Omental fat pad (tissue), 4 donors: ENCODE results near the gene ADGRB3. TPM values are rescaled to one million over a fixed set of nuclear protein-coding genes. Genes with fewer than 3 reads are reported as not detected.

Experiments used
- ATAC-seq: fragments of 150-250 bp; one replicate; pipeline ENCODE4 v1.9.1; 2016; ENCODE audit warnings: mild to moderate bottlenecking, moderate library complexity; ENCODE audit not compliant: low FRiP score
- DNase-seq: peaks from one replicate; pipeline ENCODE4 v3.0.0-alpha.2; 2019; ENCODE audit warnings: low spot score
- total RNA-seq, 4 donors: library from RNA; depleted of rRNA; stranded (reverse); fragments of >200 nt; gene quantifications; one replicate each; pipeline ENCODE4 v1.1.0, GENCODE V29; 2016
- TF ChIP-seq, protein P1 (sequence below), 3 donors: fragments of 450-650 bp; IDR thresholded peaks; one replicate each; pipeline ENCODE4 v1.5.1; 2016 to 2017; ENCODE audit warnings: antibody characterized with exemption in 3 of 3, mild to moderate bottlenecking in 3 of 3, moderate library complexity in 2 of 3

The ADGRB3 gene
- total RNA-seq, 4 donors from 2014 or later, result 0.84 to 4.4 (median 1.9) TPM

DNA sequence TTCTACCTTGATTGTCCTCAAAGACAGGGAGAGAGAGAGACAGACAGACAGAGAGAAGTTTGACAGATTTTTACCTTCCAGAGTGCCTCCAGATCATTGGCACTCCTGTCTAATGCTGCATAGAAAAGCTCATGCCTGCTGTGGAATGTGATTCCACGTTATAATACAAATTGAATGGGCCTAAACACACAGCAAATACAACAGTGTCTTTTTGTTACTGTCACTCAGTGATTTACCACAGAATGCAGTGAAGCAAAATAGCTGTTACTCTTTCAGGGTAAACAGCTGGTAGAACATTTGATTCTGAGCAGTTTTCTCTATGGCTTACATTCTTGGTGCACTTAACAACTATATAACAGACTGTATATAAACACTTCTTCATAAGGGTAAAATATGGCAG lies 603.0 kb downstream of the ADGRB3 start:
- DNase-seq (no peak), ATAC-seq (no peak)
- TF ChIP-seq, protein P1, sequence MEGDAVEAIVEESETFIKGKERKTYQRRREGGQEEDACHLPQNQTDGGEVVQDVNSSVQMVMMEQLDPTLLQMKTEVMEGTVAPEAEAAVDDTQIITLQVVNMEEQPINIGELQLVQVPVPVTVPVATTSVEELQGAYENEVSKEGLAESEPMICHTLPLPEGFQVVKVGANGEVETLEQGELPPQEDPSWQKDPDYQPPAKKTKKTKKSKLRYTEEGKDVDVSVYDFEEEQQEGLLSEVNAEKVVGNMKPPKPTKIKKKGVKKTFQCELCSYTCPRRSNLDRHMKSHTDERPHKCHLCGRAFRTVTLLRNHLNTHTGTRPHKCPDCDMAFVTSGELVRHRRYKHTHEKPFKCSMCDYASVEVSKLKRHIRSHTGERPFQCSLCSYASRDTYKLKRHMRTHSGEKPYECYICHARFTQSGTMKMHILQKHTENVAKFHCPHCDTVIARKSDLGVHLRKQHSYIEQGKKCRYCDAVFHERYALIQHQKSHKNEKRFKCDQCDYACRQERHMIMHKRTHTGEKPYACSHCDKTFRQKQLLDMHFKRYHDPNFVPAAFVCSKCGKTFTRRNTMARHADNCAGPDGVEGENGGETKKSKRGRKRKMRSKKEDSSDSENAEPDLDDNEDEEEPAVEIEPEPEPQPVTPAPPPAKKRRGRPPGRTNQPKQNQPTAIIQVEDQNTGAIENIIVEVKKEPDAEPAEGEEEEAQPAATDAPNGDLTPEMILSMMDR (IDR thresholded peaks at IDR 0.05), result no peak

DNA sequence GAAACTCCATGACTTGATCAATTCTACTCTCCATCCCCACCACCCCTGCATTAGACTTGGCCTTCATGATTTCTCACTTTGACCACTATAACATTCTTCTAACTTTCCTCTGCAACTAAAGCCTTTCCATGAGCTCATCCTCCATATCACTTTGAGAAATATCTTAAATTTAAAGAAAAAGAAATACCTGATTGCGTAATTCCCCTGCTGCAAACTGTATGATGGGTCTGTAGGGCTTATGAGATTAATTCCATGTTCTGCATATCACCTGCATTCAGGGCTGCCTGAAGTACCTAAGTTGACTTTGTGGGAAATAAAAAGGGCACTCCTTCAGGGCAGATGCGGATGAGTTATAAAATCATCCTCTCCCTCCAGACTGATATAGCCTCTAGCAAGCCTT lies 611.9 kb downstream of the ADGRB3 start:
- TF ChIP-seq, protein P1 (IDR thresholded peaks at IDR 0.05), result no peak
- DNase-seq (no peak), ATAC-seq (no peak)

DNA sequence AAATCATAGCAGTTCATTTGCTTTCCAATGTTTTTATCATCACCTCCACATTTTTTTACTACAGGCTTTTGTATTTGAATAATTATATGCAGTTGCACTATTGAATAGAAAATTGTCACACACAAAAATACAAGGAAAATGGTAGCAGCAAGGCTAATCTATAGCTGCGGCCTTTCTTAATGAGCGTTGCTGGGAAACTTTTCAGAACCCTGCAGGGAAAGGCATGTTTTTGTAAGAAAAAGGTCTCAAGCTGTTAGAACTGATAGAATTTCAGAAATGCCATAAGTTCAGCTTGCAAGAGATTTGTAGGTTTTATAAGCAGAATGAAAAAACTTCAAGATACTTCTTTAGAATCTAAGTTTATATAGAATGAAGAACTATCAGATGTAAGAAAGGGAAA lies 625.9 kb downstream of the ADGRB3 start:
- ATAC-seq (no peak), DNase-seq (no peak)
- TF ChIP-seq, protein P1 (IDR thresholded peaks at IDR 0.05), result no peak

DNA sequence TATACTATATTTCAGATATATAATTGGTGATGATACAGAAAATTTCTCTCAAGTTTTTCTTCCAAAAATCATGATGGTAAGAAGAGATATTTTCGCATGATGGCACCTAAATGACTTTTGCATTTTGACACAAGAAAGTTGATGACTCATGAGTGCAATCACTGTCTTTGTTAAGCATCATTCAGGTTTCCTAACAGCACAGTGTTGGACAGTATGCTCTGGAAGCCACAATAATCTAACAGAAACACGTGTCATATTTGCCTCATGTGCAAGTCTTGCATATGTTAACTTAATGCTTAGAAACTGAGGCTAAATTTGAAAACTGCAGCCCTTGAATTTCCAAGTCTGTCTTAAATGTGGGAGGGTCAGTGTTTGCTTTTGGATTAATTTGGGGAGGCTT lies 628.2 kb downstream of the ADGRB3 start:
- ATAC-seq (no peak), DNase-seq (no peak)
- TF ChIP-seq, protein P1 (IDR thresholded peaks at IDR 0.05), result no peak

DNA sequence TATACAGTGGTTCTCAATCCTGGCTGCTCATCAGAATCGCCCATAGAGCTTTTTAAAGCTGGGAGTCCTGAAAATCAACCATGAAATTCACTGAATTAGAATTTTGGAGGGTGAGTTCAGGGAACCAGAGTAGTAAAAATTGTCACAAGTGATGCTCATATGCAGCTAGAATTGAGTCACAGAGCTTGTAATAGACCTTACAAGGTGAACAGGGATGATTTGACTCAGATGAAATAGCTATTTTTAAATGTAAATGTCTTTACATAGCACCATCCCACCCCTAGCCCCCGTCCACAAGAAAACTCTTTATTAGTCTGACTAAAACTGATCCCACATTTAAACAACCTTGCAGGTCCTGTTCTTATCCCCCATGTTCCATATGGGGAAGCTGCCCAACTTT lies 630.0 kb downstream of the ADGRB3 start:
- TF ChIP-seq, protein P1 (IDR thresholded peaks at IDR 0.05), result no peak
- DNase-seq, result no peak
- no peak for ATAC-seq

DNA sequence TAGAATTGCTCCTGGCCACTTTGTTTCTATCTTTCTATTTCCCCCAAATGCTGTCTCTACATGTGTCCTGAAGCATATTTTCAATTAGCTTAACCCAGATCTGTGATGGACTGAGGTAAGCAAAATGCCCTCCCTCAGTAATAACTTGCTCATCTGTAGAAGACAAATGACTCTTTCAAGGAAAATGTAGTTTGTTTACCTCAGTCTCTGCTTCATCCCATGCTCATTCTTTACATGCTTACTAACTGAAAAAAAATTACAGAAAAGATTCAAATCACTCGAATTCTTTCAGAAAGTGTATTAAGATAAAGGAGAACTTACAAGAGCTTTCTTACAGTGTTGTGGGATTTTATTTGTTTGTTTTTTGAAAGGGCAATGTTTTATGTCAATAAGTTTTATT lies 630.6 kb downstream of the ADGRB3 start:
- DNase-seq, result no peak
- no peak for ATAC-seq
- TF ChIP-seq, protein P1 (IDR thresholded peaks at IDR 0.05), result no peak

DNA sequence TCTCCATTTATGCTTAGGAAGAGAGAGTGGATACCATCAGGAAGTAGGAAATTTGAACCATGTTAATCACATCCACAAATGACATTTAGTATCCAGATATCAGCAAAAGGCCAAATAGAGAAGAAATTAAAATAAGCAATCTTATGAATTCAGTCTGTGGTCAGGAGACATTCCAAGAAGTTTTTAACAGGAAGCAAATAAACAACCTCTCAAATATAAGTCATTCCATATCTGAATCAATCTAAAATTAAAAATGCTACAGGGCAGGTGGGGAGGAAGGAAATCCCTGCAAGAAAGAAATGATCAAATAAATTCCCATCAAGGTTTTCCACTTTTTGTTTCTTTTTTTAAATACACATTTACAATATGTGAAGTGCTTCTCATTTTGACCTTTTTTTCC lies 641.1 kb downstream of the ADGRB3 start:
- ATAC-seq (no peak), DNase-seq (no peak)
- TF ChIP-seq, protein P1 (IDR thresholded peaks at IDR 0.05), result no peak
